GM19372 (cell line): Measurements from ENCODE around the gene BMPR1B.

Experiments
- ATAC-seq: cut with Tn5 transposase; IDR thresholded peaks from one replicate; pipeline ENCODE4 v1.9.1; 2021; ENCODE audit warnings: mild to moderate bottlenecking, low read depth, moderate library complexity; ENCODE audit not compliant: unreplicated experiment

The BMPR1B gene

GRCh38 chr4:95071851-95072250, 314.1 kb downstream of the BMPR1B start:
- no peak for ATAC-seq

GRCh38 chr4:95073646-95074045, 315.9 kb downstream of the BMPR1B start:
- no peak for ATAC-seq

- ATAC-seq, result no peak
Measured at GRCh38 chr4:95077864-95078263, 320.1 kb downstream of the BMPR1B start.

GRCh38 chr4:95080969-95081368, 323.2 kb downstream of the BMPR1B start:
- ATAC-seq, result no peak

- ATAC-seq, result no peak
Measured at GRCh38 chr4:95084584-95084983, 326.8 kb downstream of the BMPR1B start.

- no peak for ATAC-seq
Measured at GRCh38 chr4:95085124-95085833, 327.5 kb downstream of the BMPR1B start.

- no peak for ATAC-seq
Measured at GRCh38 chr4:95086551-95086950, 328.8 kb downstream of the BMPR1B start.

- ATAC-seq, result no peak
Measured at GRCh38 chr4:95087657-95088455, 330.1 kb downstream of the BMPR1B start.

GRCh38 chr4:95091272-95091671, 333.5 kb downstream of the BMPR1B start:
- ATAC-seq, result no peak

- ATAC-seq, result no peak
Measured at GRCh38 chr4:95092766-95093165, 335.0 kb downstream of the BMPR1B start.

GRCh38 chr4:95093460-95093859, 335.7 kb downstream of the BMPR1B start:
- no peak for ATAC-seq

GRCh38 chr4:95093936-95094929, 336.5 kb downstream of the BMPR1B start:
- ATAC-seq, result no peak

GRCh38 chr4:95095348-95095974, 337.7 kb downstream of the BMPR1B start:
- peak; percentile 56 for ATAC-seq

GRCh38 chr4:95102162-95102790, 344.5 kb downstream of the BMPR1B start:
- ATAC-seq, result no peak

GRCh38 chr4:95105112-95105511, 347.4 kb downstream of the BMPR1B start:
- no peak for ATAC-seq

GRCh38 chr4:95105983-95106382, 348.2 kb downstream of the BMPR1B start:
- no peak for ATAC-seq

GRCh38 chr4:95106408-95106928, 348.7 kb downstream of the BMPR1B start:
- ATAC-seq, result no peak

GRCh38 chr4:95107004-95107403, 349.2 kb downstream of the BMPR1B start:
- ATAC-seq, result no peak

GRCh38 chr4:95107635-95108034, 349.9 kb downstream of the BMPR1B start:
- no peak for ATAC-seq
